ENCODE measurements around the gene HGFAC.

The HGFAC gene

GRCh38 chr4:3473996-3474765 is 32.4 kb downstream of the HGFAC start:
- TF ChIP-seq CEBPB (IDR thresholded peaks at IDR 0.05) (no peak), TCF12 (IDR thresholded peaks at IDR 0.05; ENCODE audit: low read depth) (no peak), EP300 (IDR thresholded peaks at IDR 0.05; ENCODE audit: borderline replicate concordance) (no peak), MAX (IDR thresholded peaks at IDR 0.05) (no peak), ZBTB7A (IDR thresholded peaks at IDR 0.05; ENCODE audit: low read depth) (no peak), CREB1 (IDR thresholded peaks at IDR 0.05; ENCODE audit: low read depth) (no peak), NFIC (IDR thresholded peaks at IDR 0.05) (peak; percentile 50; the same call in 1 of the 2 replicates)

GRCh38 chr4:3475041-3475712 is 33.4 kb downstream of the HGFAC start:
- no peak for TF ChIP-seq RAD21 (IDR thresholded peaks at IDR 0.05; ENCODE audit: low read depth)
- no peak for TF ChIP-seq NFIC (IDR thresholded peaks at IDR 0.05)
- peak; percentile 48; the same call in 1 of the 2 replicates for TF ChIP-seq ZBTB7A (IDR thresholded peaks at IDR 0.05; ENCODE audit: low read depth)
- no peak for TF ChIP-seq TEAD4 (IDR thresholded peaks at IDR 0.05)
- TF ChIP-seq EGR1 (IDR thresholded peaks at IDR 0.05) = no peak
- no peak for TF ChIP-seq YY1 (IDR thresholded peaks at IDR 0.05; ENCODE audit: low read depth)

GRCh38 chr4:3475713-3476260 is 34.0 kb downstream of the HGFAC start:
- TF ChIP-seq MAX (IDR thresholded peaks at IDR 0.05) (no peak), EP300 (IDR thresholded peaks at IDR 0.05; ENCODE audit: borderline replicate concordance) (no peak), TAF1 (IDR thresholded peaks at IDR 0.05; ENCODE audit: low read depth) (no peak), NFIC (IDR thresholded peaks at IDR 0.05) (no peak), CREB1 (IDR thresholded peaks at IDR 0.05; ENCODE audit: low read depth) (no peak), REST (IDR thresholded peaks at IDR 0.05; ENCODE audit: low read depth) (no peak), RAD21 (IDR thresholded peaks at IDR 0.05; ENCODE audit: low read depth) (no peak), YY1 (IDR thresholded peaks at IDR 0.05; ENCODE audit: low read depth) (no peak), TEAD4 (IDR thresholded peaks at IDR 0.05) (no peak), EGR1 (IDR thresholded peaks at IDR 0.05) (no peak), CEBPB (IDR thresholded peaks at IDR 0.05) (no peak)

- TF ChIP-seq USF1 (IDR thresholded peaks at IDR 0.05) (no peak), EGR1 (IDR thresholded peaks at IDR 0.05) (no peak), CEBPB (IDR thresholded peaks at IDR 0.05) (no peak), REST (IDR thresholded peaks at IDR 0.05; ENCODE audit: low read depth) (no peak)
Observed at GRCh38 chr4:3476341-3476747, 34.6 kb downstream of the HGFAC start.

GRCh38 chr4:3476936-3477749 is 35.4 kb downstream of the HGFAC start:
- TF ChIP-seq FOXM1 (IDR thresholded peaks at IDR 0.05; ENCODE audit: borderline replicate concordance, low read depth) (no peak), CREB1 (IDR thresholded peaks at IDR 0.05; ENCODE audit: low read depth) (no peak), YY1 (IDR thresholded peaks at IDR 0.05; ENCODE audit: low read depth) (no peak), EGR1 (IDR thresholded peaks at IDR 0.05) (no peak)

GRCh38 chr4:3477750-3478430 is 36.1 kb downstream of the HGFAC start:
- peak; percentile 54; the same call in 1 of the 2 replicates for TF ChIP-seq EP300 (IDR thresholded peaks at IDR 0.05; ENCODE audit: borderline replicate concordance)
- no peak for TF ChIP-seq FOXM1 (IDR thresholded peaks at IDR 0.05; ENCODE audit: borderline replicate concordance, low read depth)
- peak; percentile 40 for TF ChIP-seq MAX (IDR thresholded peaks at IDR 0.05)
- no peak for TF ChIP-seq REST (IDR thresholded peaks at IDR 0.05; ENCODE audit: low read depth)
- peak; percentile 92 for TF ChIP-seq ZBTB7A (IDR thresholded peaks at IDR 0.05; ENCODE audit: low read depth)
- peak; percentile 64 for TF ChIP-seq TCF12 (IDR thresholded peaks at IDR 0.05; ENCODE audit: low read depth)
- TF ChIP-seq NFIC (IDR thresholded peaks at IDR 0.05) = peak; percentile 72; the same call in 1 of the 2 replicates
- TF ChIP-seq TEAD4 (IDR thresholded peaks at IDR 0.05) = peak; percentile 76
